OCI-LY1 (cell line): ENCODE measurements around the gene ANGEL2.

ENCODE experiments used
- H2AFZ ChIP-seq: fragments of 200-600 bp; sonication (generic), shearing (Covaris generic); 2 replicates; pipeline ENCODE4 v1.6.0; 2014; ENCODE audit warnings: antibody characterized with exemption, mild to moderate bottlenecking, low read length
- H3F3A ChIP-seq: fragments of 200-600 bp; sonication (generic), shearing (Covaris generic); 2 replicates; pipeline ENCODE4 v1.6.0; 2014; ENCODE audit warnings: mild to moderate bottlenecking, antibody characterized with exemption, low read length, moderate library complexity; ENCODE audit not compliant: insufficient read depth
- H3K27ac ChIP-seq: fragments of 200-600 bp; sonication (generic); 2 replicates; pipeline ENCODE4 v1.5.1; 2014; ENCODE audit warnings: low read length, mixed run types, mild to moderate bottlenecking, low read depth; ENCODE audit not compliant: poor library complexity, severe bottlenecking
- H3K27me3 ChIP-seq: fragments of 200-600 bp; sonication (generic); 2 replicates; pipeline ENCODE4 v1.6.0; 2014; ENCODE audit warnings: antibody characterized with exemption, mild to moderate bottlenecking, low read length, moderate library complexity; ENCODE audit not compliant: insufficient read depth
- H3K36me3 ChIP-seq: fragments of 200-600 bp; sonication (generic); 2 replicates; pipeline ENCODE4 v1.6.1; 2014; ENCODE audit warnings: mild to moderate bottlenecking, antibody characterized with exemption, low read length, moderate library complexity, mixed read lengths; ENCODE audit not compliant: insufficient read depth
- H3K4me1 ChIP-seq: fragments of 200-600 bp; sonication (generic); 2 replicates; pipeline ENCODE4 v1.5.1; 2014; ENCODE audit warnings: mild to moderate bottlenecking, low read length, moderate library complexity; ENCODE audit not compliant: insufficient read depth, severe bottlenecking
- H3K4me2 ChIP-seq: fragments of 200-600 bp; sonication (generic), shearing (Covaris generic); 2 replicates; pipeline ENCODE4 v1.6.1; 2014; ENCODE audit warnings: low read length
- H3K4me3 ChIP-seq: fragments of 200-600 bp; sonication (generic); 2 replicates; pipeline ENCODE4 v1.5.1; 2014; ENCODE audit warnings: low read length, low read depth, mild to moderate bottlenecking, mixed read lengths; ENCODE audit not compliant: poor library complexity, severe bottlenecking
- H3K79me2 ChIP-seq: fragments of 200-600 bp; shearing (Covaris generic); 2 replicates; pipeline ENCODE4 v1.6.1; 2016; ENCODE audit warnings: mixed run types, low read length, mixed read lengths; ENCODE audit not compliant: insufficient read depth
- H3K9ac ChIP-seq: fragments of 200-600 bp; sonication (generic), shearing (Covaris generic); 2 replicates; pipeline ENCODE4 v1.6.1; 2014; ENCODE audit warnings: mild to moderate bottlenecking, low read length, mixed read lengths
- H3K9me2 ChIP-seq: fragments of 200-600 bp; sonication (generic), shearing (Covaris generic); 2 replicates; pipeline ENCODE4 v1.6.1; 2014; ENCODE audit warnings: low read depth, mild to moderate bottlenecking, low read length, mixed read lengths
- H3K9me3 ChIP-seq: fragments of 200-600 bp; shearing (Covaris generic); 2 replicates; pipeline ENCODE4 v1.6.1; 2014; ENCODE audit warnings: low read length, mixed read lengths
- H4K20me1 ChIP-seq: fragments of 200-600 bp; sonication (generic), shearing (Covaris generic); 2 replicates; pipeline ENCODE4 v1.6.0; 2016; ENCODE audit warnings: mild to moderate bottlenecking, low read length; ENCODE audit not compliant: insufficient read depth
- CTCF ChIP-seq: fragments of 200-600 bp; sonication (generic), shearing (Covaris generic); IDR thresholded peaks from 2 replicates; pipeline ENCODE4 v1.5.1; 2017; ENCODE audit warnings: mild to moderate bottlenecking, antibody characterized with exemption, low read length, moderate library complexity, mixed read lengths
- EZH2 ChIP-seq: fragments of 200-600 bp; sonication (generic), shearing (Covaris generic); IDR thresholded peaks from 2 replicates; pipeline ENCODE4 v1.8.0; 2017; ENCODE audit warnings: borderline replicate concordance, mixed run types, mild to moderate bottlenecking, antibody characterized with exemption, low read length, moderate library complexity, mixed read lengths

Gene ANGEL2

DNA sequence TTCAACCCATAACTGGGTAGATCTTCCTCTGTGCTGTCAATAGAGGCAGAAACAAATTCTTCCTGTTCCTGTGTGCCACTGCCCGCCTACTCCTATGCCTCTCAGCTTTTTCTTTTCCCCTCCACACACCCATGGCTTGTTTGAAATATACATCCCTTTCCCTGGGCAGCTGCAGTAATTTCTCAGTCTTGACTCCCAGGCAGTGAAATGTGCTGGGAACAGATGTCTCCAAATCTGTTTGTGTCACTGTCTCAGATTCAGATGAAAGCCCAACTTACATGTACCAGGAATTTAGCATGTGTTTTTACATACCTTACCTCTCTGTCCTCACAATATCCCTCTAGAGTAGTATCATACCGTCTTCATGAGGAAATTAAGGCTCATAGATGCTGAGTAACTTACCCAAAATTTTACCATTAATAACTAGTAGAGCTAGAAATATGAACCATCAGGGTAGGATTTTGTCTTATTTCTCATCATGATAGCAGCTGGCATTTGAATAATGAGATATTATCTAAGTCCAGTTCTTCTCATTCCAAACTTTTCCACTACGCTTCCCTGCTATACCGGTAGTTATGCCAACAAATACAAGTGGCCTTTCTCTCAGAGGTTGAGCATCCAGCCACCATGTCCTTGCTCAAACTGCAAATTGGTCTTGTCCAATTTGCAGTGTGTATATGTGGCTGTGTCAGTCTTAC lies 70.1 kb downstream of the ANGEL2 start:
- H3K4me3 ChIP-seq, result no peak overlapping the region

GRCh38 chr1:212945056-212945455 lies 70.6 kb downstream of the ANGEL2 start:
- Histone ChIP-seq H3K9me3 (no peaks in the 10 kb centered on the region), H3K79me2 (no peaks in the 10 kb centered on the region), H3K9ac (no peak overlapping the region), H3K9me2 (no peaks in the 10 kb centered on the region), H4K20me1 (no peaks in the 10 kb centered on the region), H3F3A (no peaks in the 10 kb centered on the region), H2AFZ (no peak overlapping the region), H3K4me3 (no peak overlapping the region), H3K4me2 (no peak overlapping the region), H3K27me3 (peaks cover 6% of the 10 kb centered on the region; the same call in 1 of the 2 replicates), H3K36me3 (no peaks in the 10 kb centered on the region), H3K4me1 (no peaks in the 10 kb centered on the region), H3K27ac (no peak overlapping the region)
- TF ChIP-seq CTCF, result no peak
- TF ChIP-seq EZH2, result no peak

More for the DNA sequence above, 70.1 kb downstream of the ANGEL2 start:
- no peak for TF ChIP-seq CTCF
- no peak for TF ChIP-seq EZH2
- Histone ChIP-seq H3K4me1 (no peaks in the 10 kb centered on the region), H2AFZ (no peak overlapping the region), H3K27me3 (peaks cover 6% of the 10 kb centered on the region; the same call in 1 of the 2 replicates), H3K4me2 (no peak overlapping the region), H3K36me3 (no peaks in the 10 kb centered on the region), H3K9ac (no peak overlapping the region), H4K20me1 (no peaks in the 10 kb centered on the region), H3K9me3 (no peaks in the 10 kb centered on the region), H3K27ac (no peak overlapping the region), H3K9me2 (no peaks in the 10 kb centered on the region), H3F3A (no peaks in the 10 kb centered on the region), H3K79me2 (no peaks in the 10 kb centered on the region)

- H3F3A ChIP-seq, result no peaks in the 10 kb centered on the region
- H3K9me2 ChIP-seq, result no peaks in the 10 kb centered on the region
- TF ChIP-seq CTCF, result no peak
- TF ChIP-seq EZH2, result no peak
- H3K9me3 ChIP-seq, result no peaks in the 10 kb centered on the region
- H3K27ac ChIP-seq, result no peak overlapping the region
- H3K9ac ChIP-seq, result no peak overlapping the region
- no peaks in the 10 kb centered on the region for H3K36me3 ChIP-seq
- H2AFZ ChIP-seq, result no peak overlapping the region
- peaks cover 6% of the 10 kb centered on the region; the same call in 1 of the 2 replicates for H3K27me3 ChIP-seq
- H3K4me3 ChIP-seq, result no peak overlapping the region
- no peaks in the 10 kb centered on the region for H4K20me1 ChIP-seq
- H3K4me2 ChIP-seq, result no peak overlapping the region
- H3K79me2 ChIP-seq, result no peaks in the 10 kb centered on the region
- no peaks in the 10 kb centered on the region for H3K4me1 ChIP-seq
These were observed 71.3 kb downstream of the ANGEL2 start for GRCh38 chr1:212944229-212944901.
